Measurements from ENCODE around the gene FOXF1. TPM values are rescaled to one million over a fixed set of nuclear protein-coding genes. Genes with fewer than 3 reads are reported as not detected.

Gene FOXF1
- total and polyA plus RNA-seq, 9 of the 15 experiments (the other 6 are each of a cell fraction or from before 2014, with no cell fraction given): 0.04 TPM; not detected in 8

- no peaks in the 10 kb centered on the region for H3K79me2 ChIP-seq (ENCODE audit: control insufficient read depth, insufficient read depth, low read length)
- WGBS (ENCODE audit: insufficient coverage, low coverage, missing lambda C conversion rate): 5% methylated on average over 44 of the region's 54 CpGs
- peaks cover 0 to 3% of the 10 kb centered on the region in 2 experiments; a peak in 2 of 5 replicates for H3K4me1 ChIP-seq (replicated peaks in 1 of 2; ENCODE audit: control insufficient read depth in 2 of 2, insufficient read depth in 2 of 2, low read length in 2 of 2)
- H4K20me1 ChIP-seq (replicated peaks; ENCODE audit: control insufficient read depth, insufficient read depth, low read length): peaks cover 7% of the 10 kb centered on the region; the same call in 1 of the 2 replicates
- no peak for DNase-seq (ENCODE audit: extremely low read depth in 1 of 4, low spot score in 3 of 4)
- H3K9me3 ChIP-seq (replicated peaks; ENCODE audit: control insufficient read depth, insufficient read depth, low read depth, low read length): no peaks in the 10 kb centered on the region
- H3K27me3 ChIP-seq (ENCODE audit: control insufficient read depth in 2 of 2, insufficient read depth in 2 of 2, low read length in 2 of 2): peaks cover 27 to 76% of the 10 kb centered on the region in 2 experiments
- H2AFZ ChIP-seq (ENCODE audit: low read depth, low read length): no peak overlapping the region
- H3K9ac ChIP-seq (ENCODE audit: insufficient read depth in 1 of 2, low read depth in 2 of 2, low read length in 2 of 2): no peak overlapping the region
- intact Hi-C loops (cut with micrococcal nuclease): no loop called here
- no peak overlapping the region for H3K27ac ChIP-seq (ENCODE audit: extremely low read depth, low read depth, low read length)
- H3K9me1 ChIP-seq (ENCODE audit: control insufficient read depth, insufficient read depth, low read length): no peaks in the 10 kb centered on the region
- no peak overlapping the region for H3K4me3 ChIP-seq
- in situ Hi-C loops (cut with MboI): no loop called here
- H3K36me3 ChIP-seq (ENCODE audit: control insufficient read depth, insufficient read depth, low read length): no peaks in the 10 kb centered on the region
- ChIA-PET POLR2A (interaction anchor here (0.5 kb wide), 1 partner anchor 484 kb away, joined by 3 read pairs; no protein-coding TSS in a partner anchor), CTCF (ENCODE audit: low intra/inter-chr PET ratio) (no interaction called here)
- no peak overlapping the region for H3K4me2 ChIP-seq (ENCODE audit: insufficient read depth, low read length)
- no peak for ATAC-seq
- BruUV-seq (replicated peaks): no TSS peak
- no peak for FAIRE-seq
- no peak for TF ChIP-seq ZNF133 (CRISPR knock-in tag; IDR thresholded peaks at IDR 0.05)
- no peak for TF ChIP-seq HNRNPK (IDR thresholded peaks at IDR 0.05; ENCODE audit: low read depth, low read length, poor library complexity, severe bottlenecking)
- TF ChIP-seq NFYB (IDR thresholded peaks at IDR 0.05; ENCODE audit: extremely low read depth, insufficient read length): no peak
- TF ChIP-seq ZNF253 (CRISPR knock-in tag; conservative IDR thresholded peaks at IDR 0.05): no peak
- TF ChIP-seq NCOA4 (IDR thresholded peaks at IDR 0.05; ENCODE audit: partially characterized antibody): no peak
- no peak for TF ChIP-seq ZNF354B (CRISPR knock-in tag; IDR thresholded peaks at IDR 0.05)
- TF ChIP-seq ZNF224 (CRISPR knock-in tag; IDR thresholded peaks at IDR 0.05): no peak
- TF ChIP-seq NR3C1 (CRISPR knock-in tag; IDR thresholded peaks at IDR 0.05): no peak
- TF ChIP-seq, protein P1, sequence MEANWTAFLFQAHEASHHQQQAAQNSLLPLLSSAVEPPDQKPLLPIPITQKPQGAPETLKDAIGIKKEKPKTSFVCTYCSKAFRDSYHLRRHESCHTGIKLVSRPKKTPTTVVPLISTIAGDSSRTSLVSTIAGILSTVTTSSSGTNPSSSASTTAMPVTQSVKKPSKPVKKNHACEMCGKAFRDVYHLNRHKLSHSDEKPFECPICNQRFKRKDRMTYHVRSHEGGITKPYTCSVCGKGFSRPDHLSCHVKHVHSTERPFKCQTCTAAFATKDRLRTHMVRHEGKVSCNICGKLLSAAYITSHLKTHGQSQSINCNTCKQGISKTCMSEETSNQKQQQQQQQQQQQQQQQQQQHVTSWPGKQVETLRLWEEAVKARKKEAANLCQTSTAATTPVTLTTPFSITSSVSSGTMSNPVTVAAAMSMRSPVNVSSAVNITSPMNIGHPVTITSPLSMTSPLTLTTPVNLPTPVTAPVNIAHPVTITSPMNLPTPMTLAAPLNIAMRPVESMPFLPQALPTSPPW (CRISPR knock-in tag; IDR thresholded peaks at IDR 0.05): no peak
- no peak for TF ChIP-seq ZBTB17 (CRISPR knock-in tag; IDR thresholded peaks at IDR 0.05)
- TF ChIP-seq TCFL5 (CRISPR knock-in tag; conservative IDR thresholded peaks at IDR 0.05): no peak
- no peak for TF ChIP-seq ARNT (IDR thresholded peaks at IDR 0.05)
- no peak for TF ChIP-seq RBBP5 (IDR thresholded peaks at IDR 0.05; ENCODE audit: borderline replicate concordance, insufficient read depth, low read length, poor library complexity, severe bottlenecking)
Observed at GRCh38 chr16:86494565-86495356, 15.6 kb upstream of the FOXF1 start.

All from K562 (cell line).